ENCODE results near the gene NECAB3. TPM values are rescaled to one million over a fixed set of nuclear protein-coding genes. Genes with fewer than 3 reads are reported as not detected.
A peak's percentile ranks its signal among the peaks of the same experiment; 100 is the strongest.

Gene NECAB3
- total RNA-seq, 1 experiment from 2014 or later, result 105 TPM

GRCh38 chr20:33651562-33652048, 22.6 kb downstream of the NECAB3 start:
- Mint-ChIP-seq H3K36me3 (ENCODE audit: insufficient read depth, unreplicated experiment) (peaks cover 77% of the 10 kb centered on the region), H3K27me3 (ENCODE audit: insufficient read depth, unreplicated experiment) (no peaks in the 10 kb centered on the region), H3K27ac (ENCODE audit: unreplicated experiment) (no peak overlapping the region), H3K9me3 (ENCODE audit: unreplicated experiment) (no peaks in the 10 kb centered on the region), H3K4me3 (ENCODE audit: unreplicated experiment) (no peak overlapping the region), H3K4me1 (ENCODE audit: low read depth, unreplicated experiment) (peaks cover 25% of the 10 kb centered on the region)
- no peak for TF ChIP-seq CTCF (IDR thresholded peaks at IDR 0.05; ENCODE audit: insufficient read depth in 1 of 2, low read depth in 1 of 2, low read length in 1 of 2, severe bottlenecking in 1 of 2, unreplicated experiment in 1 of 2)
- no peaks in the 10 kb centered on the region for H3K9me3 ChIP-seq
- no TSS peak for BruUV-seq (replicated peaks)
- no peaks in the 10 kb centered on the region for H3K36me3 ChIP-seq (ENCODE audit: control insufficient read depth, insufficient read depth, low read length)
- intact Hi-C loops (cut with micrococcal nuclease; ENCODE audit: unreplicated experiment), result loop anchor here (2.0 kb wide), 1 partner anchor 29 kb away; no protein-coding TSS in a partner anchor
- DNase-seq, result no peak
- POLR2A ChIA-PET, result interaction anchor here (1.3 kb wide), 1 partner anchor 11 kb away, joined by 5 read pairs; no protein-coding TSS in a partner anchor
- no peak overlapping the region for H3K4me3 ChIP-seq (ENCODE audit: low read depth, low read length)
- H3K4me1 ChIP-seq, result peaks cover 27% of the 10 kb centered on the region
- CTCF ChIA-PET, result interaction anchor here (0.7 to 6.5 kb wide), 5 partner anchors 14 to 198 kb away, joined by 3 to 127 read pairs (median 6); partner anchors contain the start of genes ACTL10 and CBFA2T2
- no peaks in the 10 kb centered on the region for H3K27me3 ChIP-seq (replicated peaks; ENCODE audit: control insufficient read depth, insufficient read depth, low read length)

GRCh38 chr20:33650753-33651561, 23.3 kb downstream of the NECAB3 start:
- H3K27ac Mint-ChIP-seq (ENCODE audit: unreplicated experiment), result no peak overlapping the region
- Histone ChIP-seq H3K4me3 (ENCODE audit: low read depth, low read length) (no peak overlapping the region), H3K27me3 (replicated peaks; ENCODE audit: control insufficient read depth, insufficient read depth, low read length) (no peaks in the 10 kb centered on the region), H3K4me1 (peaks cover 27% of the 10 kb centered on the region), H3K36me3 (ENCODE audit: control insufficient read depth, insufficient read depth, low read length) (no peaks in the 10 kb centered on the region), H3K9me3 (no peaks in the 10 kb centered on the region)
- ChIA-PET POLR2A (interaction anchor here (1.3 kb wide), 1 partner anchor 12 kb away, joined by 5 read pairs; no protein-coding TSS in a partner anchor), CTCF (interaction anchor here (0.8 to 6.5 kb wide), 4 partner anchors 15 to 197 kb away, joined by 3 to 127 read pairs (median 39); partner anchors contain the start of genes ACTL10 and CBFA2T2)
- BruUV-seq (replicated peaks), result no TSS peak
- peak in 1 of 2 experiments; percentile 41 for DNase-seq
- peaks cover 77% of the 10 kb centered on the region for H3K36me3 Mint-ChIP-seq (ENCODE audit: insufficient read depth, unreplicated experiment)
- H3K9me3 Mint-ChIP-seq (ENCODE audit: unreplicated experiment), result no peaks in the 10 kb centered on the region
- H3K4me3 Mint-ChIP-seq (ENCODE audit: unreplicated experiment), result no peak overlapping the region
- no peaks in the 10 kb centered on the region for H3K27me3 Mint-ChIP-seq (ENCODE audit: insufficient read depth, unreplicated experiment)
- intact Hi-C loops (cut with micrococcal nuclease; ENCODE audit: unreplicated experiment), result no loop called here
- H3K4me1 Mint-ChIP-seq (ENCODE audit: low read depth, unreplicated experiment), result peaks cover 25% of the 10 kb centered on the region
- TF ChIP-seq CTCF (IDR thresholded peaks at IDR 0.05; ENCODE audit: insufficient read depth in 1 of 2, low read depth in 1 of 2, low read length in 1 of 2, severe bottlenecking in 1 of 2, unreplicated experiment in 1 of 2), result no peak

GRCh38 chr20:33650111-33650752, 24.0 kb downstream of the NECAB3 start:
- ChIA-PET POLR2A (no interaction called here), CTCF (interaction anchor here (1.6 to 6.5 kb wide), 2 partner anchors 16 to 160 kb away, joined by 6 to 127 read pairs; partner anchors contain the start of genes ACTL10 and CBFA2T2)
- H3K4me1 ChIP-seq, result peaks cover 23% of the 10 kb centered on the region
- H3K27ac Mint-ChIP-seq (ENCODE audit: unreplicated experiment), result peak overlapping the region; percentile 15
- H3K9me3 Mint-ChIP-seq (ENCODE audit: unreplicated experiment), result no peaks in the 10 kb centered on the region
- no peaks in the 10 kb centered on the region for H3K27me3 Mint-ChIP-seq (ENCODE audit: insufficient read depth, unreplicated experiment)
- H3K27me3 ChIP-seq (replicated peaks; ENCODE audit: control insufficient read depth, insufficient read depth, low read length), result no peaks in the 10 kb centered on the region
- peaks cover 81% of the 10 kb centered on the region for H3K36me3 Mint-ChIP-seq (ENCODE audit: insufficient read depth, unreplicated experiment)
- intact Hi-C loops (cut with micrococcal nuclease; ENCODE audit: unreplicated experiment), result no loop called here
- no TSS peak for BruUV-seq (replicated peaks)
- no peaks in the 10 kb centered on the region for H3K36me3 ChIP-seq (ENCODE audit: control insufficient read depth, insufficient read depth, low read length)
- DNase-seq, result no peak
- TF ChIP-seq CTCF (IDR thresholded peaks at IDR 0.05; ENCODE audit: insufficient read depth in 1 of 2, low read depth in 1 of 2, low read length in 1 of 2, severe bottlenecking in 1 of 2, unreplicated experiment in 1 of 2), result no peak
- H3K4me1 Mint-ChIP-seq (ENCODE audit: low read depth, unreplicated experiment), result peaks cover 24% of the 10 kb centered on the region
- H3K4me3 Mint-ChIP-seq (ENCODE audit: unreplicated experiment), result no peak overlapping the region
- H3K9me3 ChIP-seq, result no peaks in the 10 kb centered on the region
- no peak overlapping the region for H3K4me3 ChIP-seq (ENCODE audit: low read depth, low read length)

Data from Caco-2 (cell line).